Stomach smooth muscle (tissue), 2 donors: ENCODE measurements around the gene TDRD7.

Experiments used
- H3K27ac ChIP-seq: one replicate; pipeline ENCODE4 v1.7.0; 2013; ENCODE audit warnings: mild to moderate bottlenecking, low read length, inconsistent platforms
- H3K27me3 ChIP-seq, 2 donors: one replicate each; pipeline ENCODE4 v1.7.0; 2013; ENCODE audit warnings: low read length in 2 of 2; ENCODE audit not compliant: insufficient read depth in 2 of 2, control insufficient read depth in 1 of 2
- H3K36me3 ChIP-seq, 2 donors: one replicate each; pipeline ENCODE4 v1.7.0; 2013; ENCODE audit warnings: low read length in 2 of 2; ENCODE audit not compliant: control insufficient read depth in 2 of 2, insufficient read depth in 2 of 2
- H3K4me1 ChIP-seq: one replicate; pipeline ENCODE4 v1.7.0; 2013; ENCODE audit warnings: low read length; ENCODE audit not compliant: control insufficient read depth, insufficient read depth
- H3K4me3 ChIP-seq, 2 donors: one replicate each; pipeline ENCODE4 v1.7.0; 2013; ENCODE audit warnings: low read length in 2 of 2
- H3K9ac ChIP-seq, 2 donors: one replicate each; pipeline ENCODE4 v1.7.0; 2013; ENCODE audit warnings: low read length in 2 of 2, mild to moderate bottlenecking in 1 of 2
- H3K9me3 ChIP-seq, 2 donors: one replicate each; pipeline ENCODE4 v1.7.0; 2013; ENCODE audit warnings: low read length in 2 of 2; ENCODE audit not compliant: control insufficient read depth in 2 of 2
- donor health status: healthy.
- donor health status: Pancreatic carcinoma.

Gene TDRD7

GRCh38 chr9:97518166-97518908, 106.4 kb downstream of the TDRD7 start:
- Histone ChIP-seq H3K4me3 (peak overlapping the region in 1 of 2 donors; percentile 22), H3K9me3 (no peaks in the 10 kb centered on the region), H3K27me3 (no peaks in the 10 kb centered on the region), H3K27ac (peak overlapping the region; percentile 80), H3K4me1 (peaks cover 58% of the 10 kb centered on the region), H3K9ac (peak overlapping the region in 1 of 2 donors; percentile 42), H3K36me3 (peaks cover 0 to 2% of the 10 kb centered on the region in 2 donors)

- H3K36me3 ChIP-seq, result peaks cover 0 to 2% of the 10 kb centered on the region in 2 donors
- H3K27ac ChIP-seq, result peak overlapping the region; percentile 80
- H3K4me3 ChIP-seq, result peak overlapping the region in 1 of 2 donors; percentile 22
- H3K9me3 ChIP-seq, result no peaks in the 10 kb centered on the region
- H3K4me1 ChIP-seq, result peaks cover 58% of the 10 kb centered on the region
- no peaks in the 10 kb centered on the region for H3K27me3 ChIP-seq
- H3K9ac ChIP-seq, result peak overlapping the region in 1 of 2 donors; percentile 41
Measured at GRCh38 chr9:97518909-97519307, 107.0 kb downstream of the TDRD7 start.

GRCh38 chr9:97519441-97519970, 107.6 kb downstream of the TDRD7 start:
- Histone ChIP-seq H3K36me3 (peaks cover 5% of the 10 kb centered on the region in 2 donors), H3K4me1 (peaks cover 58% of the 10 kb centered on the region), H3K27me3 (no peaks in the 10 kb centered on the region), H3K4me3 (peak overlapping the region in 1 of 2 donors; percentile 22), H3K9me3 (no peaks in the 10 kb centered on the region), H3K9ac (peak overlapping the region in 1 of 2 donors; percentile 41), H3K27ac (peak overlapping the region; percentile 80)

- no peak overlapping the region for H3K4me3 ChIP-seq
- H3K27me3 ChIP-seq, result no peaks in the 10 kb centered on the region
- no peak overlapping the region for H3K9ac ChIP-seq
- peaks cover 44% of the 10 kb centered on the region for H3K4me1 ChIP-seq
- H3K27ac ChIP-seq, result no peak overlapping the region
- H3K9me3 ChIP-seq, result no peaks in the 10 kb centered on the region
- peaks cover 12 to 14% of the 10 kb centered on the region in 2 donors for H3K36me3 ChIP-seq
Measured at GRCh38 chr9:97521576-97522333, 109.9 kb downstream of the TDRD7 start.

- H3K36me3 ChIP-seq, result peaks cover 16 to 27% of the 10 kb centered on the region in 2 donors
- H3K4me1 ChIP-seq, result peaks cover 45% of the 10 kb centered on the region
- H3K4me3 ChIP-seq, result no peak overlapping the region
- H3K27me3 ChIP-seq, result no peaks in the 10 kb centered on the region
- no peak overlapping the region for H3K9ac ChIP-seq
- H3K27ac ChIP-seq, result no peak overlapping the region
- no peaks in the 10 kb centered on the region for H3K9me3 ChIP-seq
Measured at GRCh38 chr9:97524424-97524823, 112.5 kb downstream of the TDRD7 start.

DNA sequence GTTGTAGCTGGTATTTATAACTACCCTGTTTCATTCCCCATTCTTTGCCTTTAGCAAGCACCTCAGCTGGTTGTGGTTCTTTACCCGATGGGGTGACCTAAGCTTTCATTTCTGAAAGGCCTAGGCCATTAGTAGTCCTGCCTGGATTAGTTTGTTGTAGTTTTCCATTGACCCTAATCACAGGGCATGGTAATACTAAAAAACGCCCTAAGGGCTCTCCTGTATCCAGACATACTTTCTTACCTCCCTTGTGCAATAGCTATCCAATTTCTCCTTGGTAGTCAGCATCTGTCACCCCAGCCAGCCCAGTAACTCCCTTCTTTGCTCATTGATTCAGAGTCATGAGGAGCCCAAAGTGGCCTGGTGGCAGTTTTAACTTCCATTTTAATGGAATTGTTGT, 113.6 kb downstream of the TDRD7 start:
- no peaks in the 10 kb centered on the region for H3K9me3 ChIP-seq

GRCh38 chr9:97526895-97527575, 115.1 kb downstream of the TDRD7 start:
- H3K4me3 ChIP-seq, result no peak overlapping the region
- H3K36me3 ChIP-seq, result peaks cover 14 to 27% of the 10 kb centered on the region in 2 donors
- H3K9me3 ChIP-seq, result no peaks in the 10 kb centered on the region
- H3K9ac ChIP-seq, result no peak overlapping the region
- no peaks in the 10 kb centered on the region for H3K27me3 ChIP-seq
- H3K27ac ChIP-seq, result peak overlapping the region; percentile 0
- H3K4me1 ChIP-seq, result peaks cover 42% of the 10 kb centered on the region

More for the DNA sequence above, 113.6 kb downstream of the TDRD7 start:
- H3K27me3 ChIP-seq, result no peaks in the 10 kb centered on the region
- H3K4me3 ChIP-seq, result no peak overlapping the region
- H3K27ac ChIP-seq, result no peak overlapping the region
- peaks cover 14 to 27% of the 10 kb centered on the region in 2 donors for H3K36me3 ChIP-seq
- H3K4me1 ChIP-seq, result peaks cover 39% of the 10 kb centered on the region
- H3K9ac ChIP-seq, result no peak overlapping the region

DNA sequence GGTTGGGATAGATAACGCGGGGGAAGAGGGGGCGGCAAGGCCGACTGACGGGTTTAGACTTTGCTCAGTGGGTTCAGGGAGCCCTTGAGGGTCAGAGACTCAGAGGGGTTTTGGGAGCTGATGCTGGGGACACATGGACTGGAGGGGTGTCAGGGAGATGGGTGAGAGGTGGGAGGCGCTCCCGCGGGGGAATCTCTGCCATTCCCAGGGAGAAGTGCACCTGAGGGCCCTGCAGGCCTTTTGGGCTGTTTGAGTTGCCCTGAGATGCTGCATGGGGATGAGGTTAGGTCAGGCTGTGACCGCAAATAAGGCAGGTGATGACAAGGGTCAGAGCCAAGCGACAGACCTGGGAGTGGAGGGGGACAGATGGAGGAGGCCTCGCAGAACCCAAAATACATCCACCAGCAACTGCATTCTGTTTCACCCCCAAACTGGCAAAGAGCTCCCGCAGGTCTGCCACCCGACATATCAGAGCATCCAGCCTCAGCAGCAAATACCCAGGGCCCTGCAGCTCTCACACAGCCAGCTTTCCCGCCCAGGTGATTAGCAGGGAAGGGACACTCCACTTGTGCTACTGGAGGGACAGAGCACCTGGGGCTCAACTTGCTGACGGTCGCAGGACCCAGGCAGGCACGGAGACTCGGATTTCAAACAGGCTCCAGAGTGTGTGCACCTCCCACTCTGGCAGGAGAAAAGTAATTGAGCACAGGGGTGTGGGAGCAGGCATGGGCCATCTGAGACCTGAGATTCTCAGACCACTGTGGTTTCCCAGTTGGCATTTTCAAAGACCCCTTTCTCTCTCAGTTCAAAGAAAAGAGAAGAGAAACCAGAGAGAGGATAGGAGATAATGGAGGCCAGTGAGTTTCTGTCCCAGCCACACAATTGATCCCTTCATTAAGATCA, 116.0 kb downstream of the TDRD7 start:
- Histone ChIP-seq H3K36me3 (peaks cover 14 to 27% of the 10 kb centered on the region in 2 donors), H3K27ac (peak overlapping the region; percentile 87), H3K4me3 (peak overlapping the region in 1 of 2 donors; percentile 3), H3K9ac (no peak overlapping the region), H3K27me3 (no peaks in the 10 kb centered on the region), H3K4me1 (peaks cover 50% of the 10 kb centered on the region), H3K9me3 (no peaks in the 10 kb centered on the region)

DNA sequence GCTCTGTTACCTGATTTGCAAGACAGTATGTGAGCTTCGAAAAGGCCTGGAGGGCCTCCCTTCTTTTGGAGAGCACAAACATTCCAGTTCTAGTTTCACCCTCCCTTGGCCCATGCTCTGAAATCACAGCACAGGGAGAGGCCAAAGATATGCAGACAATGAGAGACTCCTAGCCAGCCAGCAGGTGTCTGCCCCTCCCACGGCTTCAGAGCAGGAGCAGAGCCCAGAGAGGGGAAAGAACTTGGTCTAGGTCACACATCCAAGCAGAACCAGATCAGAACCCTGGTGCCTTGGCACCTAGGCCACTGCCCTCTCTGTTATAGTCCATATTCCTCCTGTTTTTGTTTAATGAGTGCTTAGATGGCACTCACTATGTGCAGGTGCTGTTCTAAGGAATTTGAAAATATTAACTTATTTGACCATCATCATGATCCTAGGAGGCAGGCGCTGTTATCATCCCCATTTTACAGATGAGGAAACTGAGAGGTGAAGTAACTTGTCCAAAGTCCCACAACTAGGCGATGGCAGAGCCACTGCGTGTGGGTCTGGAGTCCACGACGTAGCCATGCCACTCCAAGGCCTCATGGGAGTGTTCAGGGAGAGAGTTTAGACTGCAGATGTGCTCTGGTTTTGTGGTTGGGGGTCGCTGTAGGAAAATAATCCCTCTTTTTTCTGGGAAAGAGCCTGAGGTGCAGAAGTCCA, 116.8 kb downstream of the TDRD7 start:
- H3K4me1 ChIP-seq, result peaks cover 50% of the 10 kb centered on the region
- H3K4me3 ChIP-seq, result no peak overlapping the region
- H3K9ac ChIP-seq, result peak overlapping the region; percentile 47 to 58
- no peaks in the 10 kb centered on the region for H3K27me3 ChIP-seq
- peaks cover 14 to 27% of the 10 kb centered on the region in 2 donors for H3K36me3 ChIP-seq
- H3K27ac ChIP-seq, result peak overlapping the region; percentile 87
- H3K9me3 ChIP-seq, result no peaks in the 10 kb centered on the region
